Duodenal mucosa (tissue), 2 donors: ENCODE measurements around the gene SUFU.

Experiments used
- H3K27ac ChIP-seq: one replicate; pipeline ENCODE4 v1.7.0; 2013; ENCODE audit warnings: low read depth, low read length
- H3K27me3 ChIP-seq, 2 donors: one replicate each; pipeline ENCODE4 v1.7.0; 2013; ENCODE audit warnings: low read length in 2 of 2, control low read depth in 1 of 2; ENCODE audit not compliant: insufficient read depth in 2 of 2, control insufficient read depth in 1 of 2
- H3K36me3 ChIP-seq, 2 donors: one replicate each; pipeline ENCODE4 v1.7.0; 2013; ENCODE audit warnings: low read length in 2 of 2, control low read depth in 1 of 2; ENCODE audit not compliant: insufficient read depth in 2 of 2, control insufficient read depth in 1 of 2
- H3K4me1 ChIP-seq, 2 donors: one replicate each; pipeline ENCODE4 v1.7.0; 2013; ENCODE audit warnings: low read length in 2 of 2, control low read depth in 1 of 2; ENCODE audit not compliant: insufficient read depth in 2 of 2, control insufficient read depth in 1 of 2
- H3K4me3 ChIP-seq, 2 donors: one replicate each; pipeline ENCODE4 v1.7.0; 2013; ENCODE audit warnings: low read length in 2 of 2, low read depth in 1 of 2
- H3K9ac ChIP-seq, 2 donors: one replicate each; pipeline ENCODE4 v1.7.0; 2013; ENCODE audit warnings: low read length in 2 of 2, low read depth in 1 of 2
- H3K9me3 ChIP-seq, 2 donors: one replicate each; pipeline ENCODE4 v1.7.0; 2013; ENCODE audit warnings: low read length in 2 of 2, control low read depth in 1 of 2; ENCODE audit not compliant: control insufficient read depth in 1 of 2

SUFU gene

GRCh38 chr10:102641880-102642735, 138.3 kb downstream of the SUFU start:
- peak overlapping the region; percentile 90 to 91 for H3K4me3 ChIP-seq
- H3K36me3 ChIP-seq, result no peaks in the 10 kb centered on the region
- H3K9me3 ChIP-seq, result no peaks in the 10 kb centered on the region
- H3K9ac ChIP-seq, result peak overlapping the region; percentile 80 to 82
- no peaks in the 10 kb centered on the region for H3K27me3 ChIP-seq
- peak overlapping the region; percentile 96 for H3K27ac ChIP-seq
- H3K4me1 ChIP-seq, result peaks cover 10 to 19% of the 10 kb centered on the region in 2 donors

GRCh38 chr10:102642736-102643335, 139.1 kb downstream of the SUFU start:
- Histone ChIP-seq H3K4me1 (peaks cover 17 to 26% of the 10 kb centered on the region in 2 donors), H3K27ac (peak overlapping the region; percentile 96), H3K4me3 (peak overlapping the region; percentile 76 to 91), H3K27me3 (no peaks in the 10 kb centered on the region), H3K36me3 (peaks cover 3 to 4% of the 10 kb centered on the region in 2 donors), H3K9me3 (no peaks in the 10 kb centered on the region), H3K9ac (peak overlapping the region; percentile 77 to 80)

- Histone ChIP-seq H3K4me1 (peaks cover 24 to 32% of the 10 kb centered on the region in 2 donors), H3K9ac (peak overlapping the region; percentile 80 to 97), H3K27ac (peak overlapping the region; percentile 96), H3K27me3 (no peaks in the 10 kb centered on the region), H3K36me3 (peaks cover 5 to 8% of the 10 kb centered on the region in 2 donors), H3K4me3 (peak overlapping the region; percentile 76 to 91), H3K9me3 (no peaks in the 10 kb centered on the region)
Measured at GRCh38 chr10:102643336-102644065, 139.7 kb downstream of the SUFU start.

- Histone ChIP-seq H3K4me1 (peaks cover 31 to 39% of the 10 kb centered on the region in 2 donors), H3K4me3 (peak within 1 kb of the TSS; percentile 77 to 91), H3K9ac (peak within 1 kb of the TSS; percentile 93 to 97), H3K27me3 (no peaks in the 10 kb centered on the region), H3K9me3 (no peaks in the 10 kb centered on the region), H3K27ac (peak within 1 kb of the TSS; percentile 96), H3K36me3 (peaks cover 5 to 11% of the 10 kb centered on the region in 2 donors)
Measured at GRCh38 chr10:102644066-102644645, 140.4 kb downstream of the SUFU start, which contains the start of gene TRIM8. TSS of gene TRIM8 (plus strand) at chr10:102644479. CDS start at chr10:102644618, 139 bp downstream.

GRCh38 chr10:102644646-102645387, 141.0 kb downstream of the SUFU start:
- H3K4me1 ChIP-seq, result peaks cover 37 to 46% of the 10 kb centered on the region in 2 donors

GRCh38 chr10:102645388-102645740, 141.6 kb downstream of the SUFU start:
- Histone ChIP-seq H3K4me1 (peaks cover 42 to 51% of the 10 kb centered on the region in 2 donors), H3K9me3 (no peaks in the 10 kb centered on the region), H3K9ac (peak overlapping the region; percentile 93 to 97), H3K27ac (peak overlapping the region; percentile 96), H3K4me3 (peak overlapping the region; percentile 77 to 89), H3K27me3 (no peaks in the 10 kb centered on the region), H3K36me3 (peaks cover 5 to 13% of the 10 kb centered on the region in 2 donors)

More at GRCh38 chr10:102644646-102645387, 141.0 kb downstream of the SUFU start:
- H3K4me3 ChIP-seq, result peak overlapping the region; percentile 77 to 89
- H3K36me3 ChIP-seq, result peaks cover 5 to 11% of the 10 kb centered on the region in 2 donors
- H3K9me3 ChIP-seq, result no peaks in the 10 kb centered on the region
- peak overlapping the region; percentile 93 to 97 for H3K9ac ChIP-seq
- no peaks in the 10 kb centered on the region for H3K27me3 ChIP-seq
- peak overlapping the region; percentile 96 for H3K27ac ChIP-seq

GRCh38 chr10:102645741-102646609, 142.2 kb downstream of the SUFU start:
- H3K4me3 ChIP-seq, result peak overlapping the region; percentile 77 to 89
- H3K36me3 ChIP-seq, result peaks cover 5 to 15% of the 10 kb centered on the region in 2 donors
- no peaks in the 10 kb centered on the region for H3K27me3 ChIP-seq
- H3K9me3 ChIP-seq, result no peaks in the 10 kb centered on the region
- peak overlapping the region; percentile 93 to 97 for H3K9ac ChIP-seq
- peak overlapping the region; percentile 96 for H3K27ac ChIP-seq
- H3K4me1 ChIP-seq, result peaks cover 48 to 57% of the 10 kb centered on the region in 2 donors

- H3K27me3 ChIP-seq, result no peaks in the 10 kb centered on the region
- no peaks in the 10 kb centered on the region for H3K9me3 ChIP-seq
- peak overlapping the region; percentile 77 to 89 for H3K4me3 ChIP-seq
- peak overlapping the region; percentile 93 to 97 for H3K9ac ChIP-seq
- peak overlapping the region; percentile 96 for H3K27ac ChIP-seq
- peaks cover 5 to 23% of the 10 kb centered on the region in 2 donors for H3K36me3 ChIP-seq
- peaks cover 52 to 61% of the 10 kb centered on the region in 2 donors for H3K4me1 ChIP-seq
Measured at GRCh38 chr10:102646610-102647442, 143.1 kb downstream of the SUFU start.
